ENCODE results near the gene C11orf91. TPM values are rescaled to one million over a fixed set of nuclear protein-coding genes. Genes with fewer than 3 reads are reported as not detected.

Gene C11orf91
- total and polyA plus RNA-seq, 7 donors, result not detected

GRCh38 chr11:33718440-33718839 lies 17.8 kb upstream of the C11orf91 start:
- no peaks in the 10 kb centered on the region for H3K27me3 ChIP-seq
- H3K4me3 ChIP-seq, result no peak overlapping the region
- 73 to 86% methylated on average over 2 of the region's 2 CpGs for WGBS, 2 donors
- no peak for DNase-seq
- no peak overlapping the region for H3K27ac ChIP-seq
- no peak for TF ChIP-seq EP300 (IDR thresholded peaks at IDR 0.05)
- no peak for TF ChIP-seq POLR2AphosphoS5 (IDR thresholded peaks at IDR 0.05)
- TF ChIP-seq CTCF (IDR thresholded peaks at IDR 0.05), result no peak
- TF ChIP-seq POLR2A (IDR thresholded peaks at IDR 0.05), result no peak
- intact Hi-C loops (cut with DNase I), result no loop called here
- H3K36me3 ChIP-seq, result peaks cover 5 to 79% (median 21%) of the 10 kb centered on the region in 4 donors
- peaks cover 0 to 38% (median 32%) of the 10 kb centered on the region in 4 donors for H3K4me1 ChIP-seq
- no peaks in the 10 kb centered on the region for H3K9me3 ChIP-seq

DNA sequence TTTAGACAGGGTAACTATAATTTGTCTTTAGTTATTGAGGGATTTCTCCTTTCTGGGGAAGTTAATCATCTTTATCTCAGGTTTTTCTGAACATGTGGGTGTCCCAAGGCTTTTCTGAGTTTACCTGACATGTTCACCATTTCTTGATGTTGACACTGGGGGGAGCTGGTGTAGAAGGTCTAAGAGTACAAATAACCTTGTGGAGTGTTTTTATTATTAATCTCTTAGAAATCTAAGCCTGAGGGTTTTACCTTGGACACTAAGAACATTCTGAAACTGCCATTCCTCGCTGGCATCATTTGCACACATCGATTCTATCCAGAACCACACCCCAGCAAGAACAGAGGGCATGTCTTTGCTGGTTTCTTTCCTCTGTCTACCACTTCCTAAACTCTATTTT lies 15.6 kb upstream of the C11orf91 start:
- intact Hi-C loops (cut with DNase I), result no loop called here
- H3K27ac ChIP-seq, result peak overlapping the region in 1 of 4 donors; percentile 55
- no peaks in the 10 kb centered on the region for H3K9me3 ChIP-seq
- 22 to 80% methylated on average over 2 of the region's 2 CpGs for WGBS, 2 donors
- H3K27me3 ChIP-seq, result no peaks in the 10 kb centered on the region
- TF ChIP-seq EP300 (IDR thresholded peaks at IDR 0.05) (no peak), POLR2A (IDR thresholded peaks at IDR 0.05) (no peak), POLR2AphosphoS5 (IDR thresholded peaks at IDR 0.05) (no peak), CTCF (IDR thresholded peaks at IDR 0.05) (no peak)
- DNase-seq, result no peak
- no peak overlapping the region for H3K4me3 ChIP-seq
- H3K4me1 ChIP-seq, result peaks cover 0 to 16% (median 10%) of the 10 kb centered on the region in 4 donors
- H3K36me3 ChIP-seq, result peaks cover 5 to 73% (median 18%) of the 10 kb centered on the region in 4 donors

DNA sequence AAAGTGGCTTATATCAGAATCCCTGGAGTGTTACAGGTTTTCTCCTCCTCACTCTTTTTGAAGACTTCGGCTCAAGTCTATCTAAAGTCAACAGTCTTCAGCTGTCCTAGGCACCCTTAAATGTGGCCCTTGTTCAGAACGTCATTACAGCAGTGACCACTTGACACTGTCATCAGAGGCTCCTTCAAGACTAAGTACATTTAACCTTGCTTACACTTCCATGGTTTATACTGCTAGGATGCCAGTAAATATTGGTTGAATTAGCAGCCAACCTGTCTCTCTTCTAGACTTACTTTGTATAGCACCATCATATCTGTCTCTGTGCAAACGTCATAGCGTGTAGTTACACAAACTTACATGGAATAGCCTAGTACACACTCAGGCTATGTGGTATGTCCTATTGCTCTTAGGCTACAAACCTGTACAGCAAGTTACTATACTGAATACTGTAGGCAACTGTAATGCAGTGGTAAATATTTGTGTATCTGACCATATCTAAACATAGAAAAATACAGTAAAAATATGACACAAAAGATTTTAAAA lies 13.3 kb upstream of the C11orf91 start:
- intact Hi-C loops (cut with DNase I), result no loop called here
- TF ChIP-seq EP300 (IDR thresholded peaks at IDR 0.05) (no peak), CTCF (IDR thresholded peaks at IDR 0.05) (no peak), POLR2A (IDR thresholded peaks at IDR 0.05) (no peak), POLR2AphosphoS5 (IDR thresholded peaks at IDR 0.05) (no peak)
- H3K4me1 ChIP-seq, result peaks cover 0 to 19% (median 4%) of the 10 kb centered on the region in 4 donors
- H3K36me3 ChIP-seq, result peaks cover 10 to 71% (median 24%) of the 10 kb centered on the region in 4 donors
- no peaks in the 10 kb centered on the region for H3K9me3 ChIP-seq
- no peaks in the 10 kb centered on the region for H3K27me3 ChIP-seq
- H3K4me3 ChIP-seq, result no peak overlapping the region
- no peak for DNase-seq
- H3K27ac ChIP-seq, result no peak overlapping the region
- 39 to 76% methylated on average over 4 of the region's 4 CpGs for WGBS, 2 donors

DNA sequence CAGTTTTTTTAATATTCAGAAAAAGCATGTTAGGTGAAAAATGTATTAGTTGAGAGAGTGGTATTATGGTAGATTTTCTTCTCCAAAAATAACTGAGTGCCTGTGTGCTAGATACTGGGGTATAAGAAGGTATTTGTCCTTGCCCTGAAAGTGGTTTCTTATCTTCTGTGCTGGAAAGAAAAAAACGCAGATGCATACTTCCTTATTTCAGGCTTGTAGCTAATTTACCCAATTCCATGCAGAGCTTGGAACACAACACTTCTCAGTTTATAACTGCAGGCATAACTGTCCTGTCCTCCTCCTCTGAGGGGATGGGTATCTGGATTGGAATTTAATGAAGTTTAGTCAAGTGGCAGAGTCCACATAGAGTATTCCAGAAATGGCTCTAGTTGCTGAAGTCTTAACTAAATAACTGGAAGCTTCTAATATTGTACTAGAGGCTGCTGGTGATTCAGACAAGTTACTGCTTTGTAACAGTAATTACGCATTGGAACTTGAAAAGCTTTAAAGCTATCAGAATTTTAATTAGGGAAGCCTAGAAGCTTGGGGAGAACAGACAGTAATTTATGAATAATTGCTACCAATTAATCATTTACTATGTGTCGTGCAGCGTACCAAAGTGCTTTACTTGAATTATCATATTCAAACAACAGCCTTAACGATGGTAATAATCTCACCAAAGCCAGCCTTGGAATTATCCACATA lies 12.7 kb upstream of the C11orf91 start:
- Histone ChIP-seq H3K9me3 (no peaks in the 10 kb centered on the region), H3K4me1 (peaks cover 0 to 19% (median 5%) of the 10 kb centered on the region in 4 donors), H3K27me3 (no peaks in the 10 kb centered on the region), H3K36me3 (peaks cover 13 to 71% (median 25%) of the 10 kb centered on the region in 4 donors), H3K4me3 (no peak overlapping the region), H3K27ac (no peak overlapping the region)
- intact Hi-C loops (cut with DNase I), result no loop called here
- 20 to 66% methylated on average over 5 of the region's 5 CpGs for WGBS, 2 donors
- no peak for DNase-seq
- TF ChIP-seq POLR2A (IDR thresholded peaks at IDR 0.05) (no peak), POLR2AphosphoS5 (IDR thresholded peaks at IDR 0.05) (no peak), EP300 (IDR thresholded peaks at IDR 0.05) (no peak), CTCF (IDR thresholded peaks at IDR 0.05) (no peak)
